ENCODE data around the gene CDK12.

CDK12 gene

GRCh38 chr17:39582658-39583057 is 121.4 kb downstream of the CDK12 start:
- DNase-seq (ENCODE audit: low spot score), result no peak
